PFSK-1 (cell line): ENCODE results near the gene ERMP1.

ENCODE experiments used
- FOXP2 ChIP-seq: optimal IDR thresholded peaks from 2 replicates; pipeline ENCODE3; 2011; ENCODE audit warnings: borderline replicate concordance, control low read depth, inconsistent platforms; ENCODE audit not compliant: insufficient read depth; ENCODE audit errors: extremely low read length, extremely low read depth
- POLR2AphosphoS5 ChIP-seq: IDR thresholded peaks from 2 replicates; pipeline ENCODE4 v1.6.1; 2012; ENCODE audit warnings: low read depth, mild to moderate bottlenecking, control low read depth, low read length, moderate library complexity
- REST ChIP-seq, 2 experiments: IDR thresholded peaks; 2 replicates each; pipeline versions ENCODE4 v1.6.1 to v1.8.0; 2011 to 2012; ENCODE audit warnings: low read depth in 2 of 2, low read length in 2 of 2, control low read depth in 1 of 2, inconsistent platforms in 1 of 2, mild to moderate bottlenecking in 1 of 2, moderate library complexity in 1 of 2; ENCODE audit not compliant: insufficient read depth in 1 of 2
- SIN3A ChIP-seq: IDR thresholded peaks from 2 replicates; pipeline ENCODE4 v1.6.1; 2012; ENCODE audit warnings: mild to moderate bottlenecking, low read length, moderate library complexity, borderline replicate concordance; ENCODE audit not compliant: insufficient read depth
- TAF1 ChIP-seq: IDR thresholded peaks from 2 replicates; pipeline ENCODE4 v1.6.1; 2012; ENCODE audit warnings: low read length, control low read depth, borderline replicate concordance; ENCODE audit not compliant: insufficient read depth

ERMP1 gene

GRCh38 chr9:5756633-5757032, 76.3 kb downstream of the ERMP1 start:
- TF ChIP-seq TAF1, result no peak
- TF ChIP-seq FOXP2, result no peak
- no peak for TF ChIP-seq POLR2AphosphoS5
- no peak for TF ChIP-seq SIN3A
- TF ChIP-seq REST (IDR thresholded peaks at IDR 0.05; ENCODE audit: insufficient read depth in 1 of 2, low read depth in 2 of 2, low read length in 2 of 2), result no peak

DNA sequence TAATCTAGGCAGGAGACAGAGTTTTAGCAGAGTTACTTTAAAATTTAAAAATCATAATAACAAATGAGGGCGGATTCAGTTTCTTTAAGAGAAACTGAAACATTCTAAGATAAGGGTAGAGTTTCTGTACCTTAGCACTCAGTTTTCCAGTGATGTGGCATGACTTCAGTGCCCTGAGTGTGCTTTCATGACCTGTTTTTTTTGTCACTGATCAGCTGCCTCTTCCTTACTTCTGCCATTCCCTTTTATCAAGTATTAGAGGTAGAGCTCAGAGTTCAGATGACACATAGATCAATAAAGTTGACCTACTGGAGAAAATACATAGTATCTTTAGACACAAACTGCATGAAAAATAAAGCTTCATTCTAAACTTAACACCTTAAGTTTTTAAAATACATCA, 82.3 kb downstream of the ERMP1 start:
- TF ChIP-seq TAF1 (no peak), SIN3A (no peak), REST (IDR thresholded peaks at IDR 0.05; ENCODE audit: insufficient read depth in 1 of 2, low read depth in 2 of 2, low read length in 2 of 2) (no peak), POLR2AphosphoS5 (no peak), FOXP2 (no peak)

- TF ChIP-seq SIN3A (no peak), FOXP2 (no peak), REST (IDR thresholded peaks at IDR 0.05; ENCODE audit: insufficient read depth in 1 of 2, low read depth in 2 of 2, low read length in 2 of 2) (no peak), POLR2AphosphoS5 (no peak), TAF1 (no peak)
Observed at GRCh38 chr9:5749306-5749705, 83.6 kb downstream of the ERMP1 start.

DNA sequence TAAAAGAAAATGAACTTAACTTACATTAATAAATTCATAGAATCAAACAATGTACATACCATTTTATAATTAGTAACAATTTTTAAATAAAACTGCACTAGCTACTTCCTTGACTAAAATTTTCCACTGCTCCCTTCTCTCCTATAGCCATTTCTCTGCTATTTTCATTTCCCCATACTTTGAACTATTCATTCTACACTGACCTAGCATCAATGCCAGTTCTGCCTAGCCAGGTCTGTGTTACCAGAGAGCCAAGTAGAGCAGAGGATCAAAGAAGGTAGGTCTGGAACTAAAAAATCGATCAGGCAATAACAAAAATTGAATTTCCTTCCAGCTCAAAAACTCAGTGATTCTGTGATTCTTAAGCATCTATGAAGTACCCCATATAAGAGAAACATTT, 84.5 kb downstream of the ERMP1 start:
- TF ChIP-seq TAF1 (no peak), POLR2AphosphoS5 (no peak), FOXP2 (no peak), SIN3A (no peak), REST (IDR thresholded peaks at IDR 0.05; ENCODE audit: insufficient read depth in 1 of 2, low read depth in 2 of 2, low read length in 2 of 2) (no peak)

- TF ChIP-seq POLR2AphosphoS5 (no peak), REST (IDR thresholded peaks at IDR 0.05; ENCODE audit: insufficient read depth in 1 of 2, low read depth in 2 of 2, low read length in 2 of 2) (no peak), FOXP2 (no peak), SIN3A (no peak), TAF1 (no peak)
Observed at GRCh38 chr9:5743109-5743508, 89.8 kb downstream of the ERMP1 start.
